Astrocyte of the spinal cord (primary cell): ENCODE data around the gene NRARP.

Experiments
- DNase-seq: peaks from one replicate; pipeline ENCODE4 v3.0.0; 2011; ENCODE audit warnings: low read depth, low spot score
- H3K4me3 ChIP-seq: 2 replicates; pipeline ENCODE4 v1.5.1; 2011; ENCODE audit warnings: low read depth, mild to moderate bottlenecking, low read length, moderate library complexity
- in situ Hi-C: cut with HindIII; loops from 2 replicates; pipeline ENCODE4 v1.10.0; 2017; ENCODE audit warnings: low sequenced_read_pairs
- TF ChIP-seq, protein P1 (sequence below): IDR thresholded peaks from 2 replicates; pipeline ENCODE4 v1.5.1; 2012; ENCODE audit warnings: low read depth, mild to moderate bottlenecking, low read length, inconsistent platforms

The NRARP gene

DNA sequence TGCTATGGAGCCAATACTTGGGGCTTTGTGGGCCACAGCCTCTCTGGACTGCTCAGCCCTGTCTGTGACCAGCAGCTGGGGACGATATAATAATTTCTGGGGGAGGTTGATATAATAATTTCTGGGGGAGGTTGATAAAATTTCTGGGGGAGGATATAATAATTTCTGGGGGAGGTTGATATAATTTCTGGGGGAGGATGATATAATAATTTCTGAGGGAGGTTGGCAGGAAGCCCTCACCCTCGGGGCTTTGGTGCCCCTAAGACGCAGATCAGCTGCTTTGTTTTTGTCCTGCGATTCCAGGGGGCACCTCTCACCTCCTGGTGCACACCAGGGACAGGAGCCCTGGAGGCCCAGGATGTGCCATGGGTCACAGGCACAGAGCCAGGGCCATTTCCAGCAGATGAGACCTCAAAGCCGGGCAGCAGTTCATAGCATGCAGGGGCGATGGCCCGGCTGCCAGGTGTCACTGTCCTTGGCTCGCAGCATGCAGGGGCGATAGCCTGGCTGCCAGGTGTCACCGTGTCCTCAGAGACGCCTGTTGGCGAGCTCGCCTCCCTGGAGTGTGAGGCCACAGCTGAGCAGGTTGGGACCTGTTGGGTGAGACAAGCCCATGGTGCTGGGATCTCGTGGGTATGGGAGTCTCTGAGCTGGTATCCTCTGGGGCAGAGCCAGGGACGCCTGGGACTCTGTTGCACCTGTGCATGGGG is 28.3 kb downstream of the NRARP start:
- TF ChIP-seq, protein P1, sequence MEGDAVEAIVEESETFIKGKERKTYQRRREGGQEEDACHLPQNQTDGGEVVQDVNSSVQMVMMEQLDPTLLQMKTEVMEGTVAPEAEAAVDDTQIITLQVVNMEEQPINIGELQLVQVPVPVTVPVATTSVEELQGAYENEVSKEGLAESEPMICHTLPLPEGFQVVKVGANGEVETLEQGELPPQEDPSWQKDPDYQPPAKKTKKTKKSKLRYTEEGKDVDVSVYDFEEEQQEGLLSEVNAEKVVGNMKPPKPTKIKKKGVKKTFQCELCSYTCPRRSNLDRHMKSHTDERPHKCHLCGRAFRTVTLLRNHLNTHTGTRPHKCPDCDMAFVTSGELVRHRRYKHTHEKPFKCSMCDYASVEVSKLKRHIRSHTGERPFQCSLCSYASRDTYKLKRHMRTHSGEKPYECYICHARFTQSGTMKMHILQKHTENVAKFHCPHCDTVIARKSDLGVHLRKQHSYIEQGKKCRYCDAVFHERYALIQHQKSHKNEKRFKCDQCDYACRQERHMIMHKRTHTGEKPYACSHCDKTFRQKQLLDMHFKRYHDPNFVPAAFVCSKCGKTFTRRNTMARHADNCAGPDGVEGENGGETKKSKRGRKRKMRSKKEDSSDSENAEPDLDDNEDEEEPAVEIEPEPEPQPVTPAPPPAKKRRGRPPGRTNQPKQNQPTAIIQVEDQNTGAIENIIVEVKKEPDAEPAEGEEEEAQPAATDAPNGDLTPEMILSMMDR: no peak
- H3K4me3 ChIP-seq: no peak overlapping the region
- in situ Hi-C loops: no loop called here
- DNase-seq: no peak

DNA sequence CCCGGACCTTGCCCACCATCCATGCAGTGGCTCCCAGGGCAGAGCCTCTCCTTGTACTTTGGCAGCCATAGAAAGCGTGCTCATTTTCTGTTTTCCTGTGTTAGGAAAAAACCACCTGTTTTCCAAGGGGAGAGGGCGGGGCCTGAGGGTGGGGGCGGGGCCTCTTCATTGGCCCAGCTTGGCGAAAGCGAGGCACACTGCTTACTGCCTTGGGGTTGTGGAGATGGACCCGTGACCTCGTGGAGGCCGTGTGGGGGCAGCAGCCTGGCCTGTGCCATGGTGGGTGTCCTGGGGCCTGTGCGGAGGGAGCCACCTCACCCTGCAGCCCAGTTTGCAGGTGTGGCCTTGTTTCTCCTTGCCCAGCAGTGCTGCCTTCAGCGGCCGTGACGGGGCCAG is 29.0 kb downstream of the NRARP start:
- in situ Hi-C loops: no loop called here
- DNase-seq: no peak
- TF ChIP-seq, protein P1: no peak
- no peak overlapping the region for H3K4me3 ChIP-seq

DNA sequence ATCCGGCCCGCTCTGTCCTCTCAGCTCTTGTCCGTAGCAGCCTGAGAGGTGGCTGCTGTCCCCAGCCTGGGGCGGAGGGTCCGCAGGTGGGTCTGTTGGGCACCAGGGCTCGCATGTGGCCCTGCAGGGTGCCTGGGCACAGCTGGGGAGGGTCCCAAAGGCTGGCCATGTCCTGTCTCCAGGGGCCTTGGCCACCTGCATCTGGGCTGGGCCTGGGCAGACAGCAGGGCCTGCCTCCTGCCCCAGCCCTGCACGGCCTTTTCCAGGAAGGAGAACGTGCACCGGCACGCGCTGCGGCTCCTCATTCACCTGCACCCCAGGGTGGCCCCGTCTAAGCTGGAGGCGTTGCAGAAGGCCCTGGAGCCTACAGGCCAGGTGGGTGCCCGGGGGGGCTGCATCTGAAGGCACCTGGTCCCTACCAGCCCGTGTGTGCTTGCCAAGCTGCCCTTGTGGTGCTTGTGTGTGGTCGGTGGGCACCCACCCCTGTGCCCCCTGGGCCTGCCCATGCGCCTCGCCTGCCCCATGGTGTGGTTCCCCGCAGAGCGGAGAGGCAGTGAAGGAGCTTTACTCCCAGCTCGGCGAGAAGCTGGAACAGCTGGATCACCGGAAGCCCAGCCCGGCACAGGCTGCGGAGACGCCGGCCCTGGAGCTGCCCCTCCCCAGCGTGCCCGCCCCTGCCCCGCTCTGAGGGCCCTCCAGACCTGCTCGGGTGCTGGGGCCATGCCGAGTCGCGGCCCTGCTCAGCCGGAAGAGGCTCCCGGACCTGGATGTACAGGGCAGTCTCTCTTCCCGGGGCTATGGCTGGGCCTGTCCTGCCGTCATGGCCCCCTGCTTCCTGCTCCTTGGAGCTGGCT is 29.6 kb downstream of the NRARP start:
- H3K4me3 ChIP-seq: no peak overlapping the region
- TF ChIP-seq, protein P1: no peak
- in situ Hi-C loops: no loop called here
- DNase-seq: no peak

DNA sequence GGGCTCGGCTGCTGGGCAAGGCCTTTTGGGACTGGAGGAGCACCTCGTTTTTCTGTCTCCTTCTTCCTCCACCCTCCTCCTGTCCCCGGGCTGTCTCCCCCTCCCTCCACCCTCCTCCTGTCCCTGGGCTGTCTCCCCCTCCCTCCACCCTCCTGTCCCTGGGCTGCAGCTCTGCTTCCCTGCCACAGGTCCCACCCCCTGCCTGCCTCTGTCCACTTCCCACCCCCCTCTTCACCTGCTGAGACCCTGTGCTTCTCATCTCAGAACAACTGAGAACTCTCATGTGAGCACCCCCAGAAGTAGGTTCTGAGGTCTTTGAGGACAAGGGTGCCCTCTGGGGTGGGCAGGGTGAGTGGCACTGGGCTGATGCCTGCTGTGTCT is 30.4 kb downstream of the NRARP start:
- TF ChIP-seq, protein P1: no peak
- H3K4me3 ChIP-seq: no peak overlapping the region

DNA sequence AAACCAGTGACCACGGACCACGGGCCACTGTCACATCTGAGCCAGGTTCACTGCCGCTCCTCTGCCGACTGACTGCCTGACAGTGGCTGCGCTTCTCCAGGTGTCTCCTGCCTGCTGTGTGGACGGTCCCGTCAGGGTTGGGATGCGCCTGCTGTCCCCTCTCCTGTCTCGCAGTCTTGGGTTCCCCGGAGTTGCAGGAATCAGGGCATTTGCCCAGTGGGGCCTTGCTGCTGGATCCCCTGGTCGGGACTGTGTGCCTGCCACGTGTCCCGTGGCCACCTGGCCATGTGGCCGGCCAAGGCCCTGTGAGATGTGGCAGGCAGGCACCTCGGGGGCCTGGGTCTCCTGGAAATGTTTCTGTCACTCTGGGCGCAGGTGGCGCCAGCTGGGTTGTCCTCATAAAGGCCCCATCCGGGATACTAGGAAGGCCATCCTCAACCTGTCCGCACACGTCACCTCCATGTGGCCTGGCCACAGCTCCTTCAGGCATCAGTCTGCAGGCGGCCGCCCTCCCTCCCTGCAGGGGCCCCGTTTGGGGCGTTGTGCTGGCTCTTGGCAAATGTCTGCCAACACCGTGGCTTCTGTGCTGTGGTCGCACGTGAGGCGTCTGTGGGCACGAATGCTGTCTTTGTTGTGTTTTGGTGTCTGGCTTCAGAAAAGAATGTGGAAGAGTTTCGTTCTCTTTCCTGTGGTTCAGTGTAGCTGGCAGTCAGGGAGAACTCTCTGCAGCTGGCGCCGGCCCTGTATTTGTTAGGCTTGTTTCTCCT is 31.0 kb downstream of the NRARP start:
- no peak overlapping the region for H3K4me3 ChIP-seq
- DNase-seq: no peak
- in situ Hi-C loops: no loop called here
- TF ChIP-seq, protein P1: no peak

More for the DNA sequence above, 30.4 kb downstream of the NRARP start:
- DNase-seq: no peak
- in situ Hi-C loops: no loop called here

DNA sequence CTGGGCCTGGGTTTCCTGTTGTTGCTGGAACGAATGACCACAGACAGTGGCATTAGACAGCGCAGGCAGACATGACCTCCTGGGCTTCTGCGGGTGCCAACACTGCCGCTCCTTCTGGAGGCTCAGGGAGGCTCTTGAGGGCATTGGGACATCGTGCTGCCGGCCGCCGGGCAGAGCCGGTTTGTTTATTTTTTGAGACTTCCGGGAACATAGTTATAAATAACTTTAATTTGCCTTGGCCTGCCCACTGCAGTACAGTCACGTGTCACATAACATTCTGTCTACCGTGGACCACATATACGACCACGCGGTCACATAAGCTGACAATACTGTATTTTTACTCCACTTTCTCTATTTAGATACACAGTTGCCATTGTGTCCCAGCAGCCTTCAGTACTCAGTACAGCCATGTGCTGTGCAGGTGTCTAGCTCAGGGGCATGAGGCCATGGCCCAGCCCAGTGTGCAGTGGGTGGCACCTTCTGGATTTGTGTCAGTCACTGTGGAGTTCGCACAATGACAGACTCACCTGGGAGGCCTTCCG is 32.8 kb downstream of the NRARP start:
- DNase-seq: no peak
- TF ChIP-seq, protein P1: no peak
- in situ Hi-C loops: no loop called here
- H3K4me3 ChIP-seq: no peak overlapping the region
